Lung microvascular endothelial cell (primary cell): ENCODE data around the gene AGPS. TPM values are rescaled to one million over a fixed set of nuclear protein-coding genes. Genes with fewer than 3 reads are reported as not detected.
"Not testable (repeated sequence)": the region's sequence is repeated elsewhere in the genome, so short reads cannot be mapped to it uniquely, and the experiment has no call there.

Experiments used
- DNase-seq, 2 donors: peaks; one replicate each; pipeline versions ENCODE4 v3.0.0 to v3.0.0-alpha.2; 2010; ENCODE audit warnings: low read depth in 2 of 2
- total RNA-seq: library from RNA; depleted of rRNA; stranded (reverse); fragments of >200 nt; gene quantifications from 2 replicates; pipeline ENCODE4 v1.2.1, GENCODE V29; 2014

Gene AGPS
- total RNA-seq, 1 donor from 2014 or later: 46.0 TPM

- peak in 1 of 2 donors; percentile 35 for DNase-seq
Observed at GRCh38 chr2:177419274-177419673, 26.7 kb downstream of the AGPS start.

GRCh38 chr2:177422271-177422670 is 29.7 kb downstream of the AGPS start:
- DNase-seq: no peak

- DNase-seq: not testable (repeated sequence)
Observed at GRCh38 chr2:177424120-177424519, 31.5 kb downstream of the AGPS start.

- DNase-seq: not testable (repeated sequence)
Observed at GRCh38 chr2:177424620-177425019, 32.0 kb downstream of the AGPS start.

- no peak for DNase-seq
Observed at GRCh38 chr2:177427316-177427715, 34.7 kb downstream of the AGPS start.

GRCh38 chr2:177427936-177428335 is 35.4 kb downstream of the AGPS start:
- DNase-seq: not testable (repeated sequence)

- peak in 1 of 2 donors; percentile 65 for DNase-seq
Observed at GRCh38 chr2:177429688-177430325, 37.2 kb downstream of the AGPS start.

- DNase-seq: no peak
Observed at GRCh38 chr2:177430411-177430810, 37.8 kb downstream of the AGPS start.

GRCh38 chr2:177431111-177431725 is 38.6 kb downstream of the AGPS start:
- DNase-seq: not testable (repeated sequence)

- DNase-seq: no peak
Observed at GRCh38 chr2:177432703-177433102, 40.1 kb downstream of the AGPS start.

- DNase-seq: peak in 1 of 2 donors; percentile 17
Observed at GRCh38 chr2:177433402-177433801, 40.8 kb downstream of the AGPS start.

GRCh38 chr2:177434475-177434874 is 41.9 kb downstream of the AGPS start:
- DNase-seq: no peak

GRCh38 chr2:177445200-177445599 is 52.6 kb downstream of the AGPS start:
- peak in 1 of 2 donors; percentile 60 for DNase-seq

- DNase-seq: no peak
Observed at GRCh38 chr2:177448031-177448430, 55.5 kb downstream of the AGPS start.

GRCh38 chr2:177449159-177449558 is 56.6 kb downstream of the AGPS start:
- no peak for DNase-seq

GRCh38 chr2:177455187-177455586 is 62.6 kb downstream of the AGPS start:
- no peak for DNase-seq

GRCh38 chr2:177459756-177460155 is 67.2 kb downstream of the AGPS start:
- not testable (repeated sequence) for DNase-seq

- DNase-seq: no peak
Observed at GRCh38 chr2:177460973-177461585, 68.5 kb downstream of the AGPS start.

GRCh38 chr2:177464549-177464948 is 72.0 kb downstream of the AGPS start:
- DNase-seq: no peak

GRCh38 chr2:177465400-177466138 is 73.0 kb downstream of the AGPS start:
- DNase-seq: no peak

GRCh38 chr2:177466337-177467195 is 74.0 kb downstream of the AGPS start:
- DNase-seq: no peak
